ENCODE results near the gene SMO. TPM values are rescaled to one million over a fixed set of nuclear protein-coding genes. Genes with fewer than 3 reads are reported as not detected.

SMO gene
- polyA plus RNA-seq, 1 donor from 2014 or later, result 0.36 TPM

DNA sequence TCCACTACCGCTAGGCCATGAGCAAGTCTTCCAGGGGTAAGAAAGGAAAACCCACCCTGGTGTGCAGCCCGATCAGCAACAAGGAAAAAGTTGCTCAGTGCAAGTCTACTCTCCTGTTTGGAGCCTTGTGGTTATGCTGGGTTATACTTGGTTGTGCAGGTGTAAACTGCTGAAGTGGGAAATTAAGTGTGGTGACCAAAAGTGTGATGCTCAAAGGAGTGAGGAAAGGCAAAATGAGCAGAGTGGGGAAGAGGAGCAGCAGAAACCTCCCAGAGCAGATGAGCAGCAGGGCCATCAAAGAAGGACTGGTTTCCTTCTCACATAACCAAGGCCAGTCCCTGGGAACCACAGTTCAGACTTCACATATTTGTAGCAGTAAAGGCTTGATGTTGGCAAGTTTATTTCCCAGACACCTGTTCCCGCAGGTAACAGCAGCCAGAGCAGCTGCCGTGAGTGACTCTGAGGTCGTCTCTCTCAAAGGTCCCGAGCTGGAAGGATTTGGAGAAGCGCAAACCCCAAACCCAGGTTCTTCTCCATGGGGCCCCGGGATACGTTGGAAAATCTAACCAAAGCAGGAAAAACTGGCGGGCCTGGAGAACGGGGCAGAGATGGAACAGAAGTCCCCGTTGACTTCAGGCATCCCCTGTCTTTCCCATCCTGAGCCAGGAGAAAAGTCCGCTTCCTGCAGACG, 607 bp upstream of the SMO start:
- Mint-ChIP-seq H3K36me3 (no peaks in the 10 kb centered on the region), H3K27me3 (peaks cover 17% of the 10 kb centered on the region), H3K27ac (no peak overlapping the region), H3K4me3 (peak overlapping the region; percentile 36 to 91 (median 62)), H3K4me1 (peaks cover 0 to 18% (median 7%) of the 10 kb centered on the region in 3 donors), H3K9me3 (no peaks in the 10 kb centered on the region)

DNA sequence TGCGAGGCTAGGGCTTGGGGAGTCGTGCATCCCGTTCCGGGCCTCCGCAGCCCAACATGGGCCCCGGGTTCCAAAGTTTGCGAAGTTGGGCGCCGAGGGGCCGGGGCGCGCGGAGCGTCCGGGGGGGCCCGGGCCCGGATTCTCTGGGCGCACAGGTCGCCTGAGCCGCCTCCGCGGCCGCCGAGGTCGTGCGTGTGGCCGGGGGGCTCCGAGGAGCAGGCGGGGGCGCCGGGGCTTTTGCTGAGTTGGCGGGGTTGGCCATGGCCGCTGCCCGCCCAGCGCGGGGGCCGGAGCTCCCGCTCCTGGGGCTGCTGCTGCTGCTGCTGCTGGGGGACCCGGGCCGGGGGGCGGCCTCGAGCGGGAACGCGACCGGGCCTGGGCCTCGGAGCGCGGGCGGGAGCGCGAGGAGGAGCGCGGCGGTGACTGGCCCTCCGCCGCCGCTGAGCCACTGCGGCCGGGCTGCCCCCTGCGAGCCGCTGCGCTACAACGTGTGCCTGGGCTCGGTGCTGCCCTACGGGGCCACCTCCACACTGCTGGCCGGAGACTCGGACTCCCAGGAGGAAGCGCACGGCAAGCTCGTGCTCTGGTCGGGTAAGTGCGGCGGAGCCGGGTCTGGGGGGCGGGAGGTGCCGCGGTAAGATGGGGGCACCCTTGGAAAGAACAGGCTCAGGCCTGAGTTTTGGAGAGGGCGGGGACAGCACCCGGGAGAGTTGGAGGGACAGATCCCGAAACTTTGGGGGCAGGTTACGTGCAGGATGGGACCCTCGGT, 643 bp downstream of the SMO start:
- Mint-ChIP-seq H3K27me3 (peaks cover 17% of the 10 kb centered on the region), H3K36me3 (no peaks in the 10 kb centered on the region), H3K4me1 (peaks cover 0 to 18% (median 7%) of the 10 kb centered on the region in 3 donors), H3K9me3 (no peaks in the 10 kb centered on the region), H3K4me3 (peak overlapping the region; percentile 62 to 91 (median 79)), H3K27ac (peak overlapping the region in 1 of 3 donors; percentile 33)

DNA sequence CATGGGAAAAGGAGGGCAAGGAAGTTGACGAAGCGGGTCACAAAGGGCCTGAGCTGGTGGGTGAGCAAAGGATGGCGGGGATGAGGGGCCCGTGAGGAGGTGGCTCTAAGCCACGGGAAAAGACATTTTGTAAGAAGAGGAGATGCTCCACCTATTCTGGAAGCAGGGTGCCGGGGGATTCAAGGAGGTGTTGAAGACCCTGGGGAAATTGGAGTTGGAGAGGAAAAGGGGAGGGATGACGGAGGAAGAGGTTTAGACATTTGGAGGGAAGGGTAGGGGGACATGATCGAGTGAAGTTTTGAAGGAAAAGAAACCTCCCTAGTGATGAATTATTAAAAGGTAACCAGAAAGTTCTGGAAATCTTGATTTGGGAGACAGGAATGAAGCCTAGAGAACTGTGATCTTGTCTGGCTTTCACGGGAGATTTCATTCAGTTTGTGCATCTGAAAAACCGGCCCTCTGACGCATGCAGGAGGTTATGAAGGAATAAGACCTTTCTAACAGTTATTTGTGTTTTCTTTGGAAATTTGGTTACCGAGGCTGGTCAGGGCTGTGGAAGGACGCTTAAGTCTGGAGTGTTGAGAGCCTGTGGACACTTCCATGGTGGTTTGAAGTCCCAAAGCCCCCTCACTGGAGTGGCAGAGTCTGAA, 1.4 kb downstream of the SMO start:
- H3K27me3 Mint-ChIP-seq, result peaks cover 17% of the 10 kb centered on the region
- H3K9me3 Mint-ChIP-seq, result no peaks in the 10 kb centered on the region
- no peaks in the 10 kb centered on the region for H3K36me3 Mint-ChIP-seq
- peak overlapping the region; percentile 62 to 86 (median 71) for H3K4me3 Mint-ChIP-seq
- peak overlapping the region in 1 of 3 donors; percentile 33 for H3K27ac Mint-ChIP-seq
- H3K4me1 Mint-ChIP-seq, result peaks cover 0 to 18% (median 7%) of the 10 kb centered on the region in 3 donors

DNA sequence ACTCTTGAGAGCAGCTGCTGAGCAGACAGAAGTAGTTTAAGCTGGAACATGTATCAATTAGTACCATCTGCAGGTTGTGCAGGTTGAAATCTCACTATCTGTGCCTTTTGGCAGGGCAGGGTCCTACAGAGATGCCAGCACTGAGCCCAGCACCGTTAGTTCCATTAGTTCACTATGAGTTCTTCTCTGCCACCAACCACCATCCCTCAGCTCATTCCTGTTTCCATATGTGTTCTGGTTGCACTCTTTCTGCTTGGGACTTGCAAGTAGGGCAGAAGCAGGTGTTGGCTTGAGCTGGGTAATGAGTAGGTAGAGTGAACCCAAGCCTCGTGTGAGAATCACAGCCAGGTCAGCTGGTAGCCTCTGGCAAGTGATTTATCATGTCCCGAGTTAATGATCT, 2.8 kb downstream of the SMO start:
- Mint-ChIP-seq H3K27ac (no peak overlapping the region), H3K36me3 (no peaks in the 10 kb centered on the region), H3K27me3 (peaks cover 17% of the 10 kb centered on the region), H3K4me3 (peak overlapping the region in 1 of 4 donors; percentile 16), H3K9me3 (no peaks in the 10 kb centered on the region), H3K4me1 (peaks cover 0 to 17% (median 6%) of the 10 kb centered on the region in 3 donors)

DNA sequence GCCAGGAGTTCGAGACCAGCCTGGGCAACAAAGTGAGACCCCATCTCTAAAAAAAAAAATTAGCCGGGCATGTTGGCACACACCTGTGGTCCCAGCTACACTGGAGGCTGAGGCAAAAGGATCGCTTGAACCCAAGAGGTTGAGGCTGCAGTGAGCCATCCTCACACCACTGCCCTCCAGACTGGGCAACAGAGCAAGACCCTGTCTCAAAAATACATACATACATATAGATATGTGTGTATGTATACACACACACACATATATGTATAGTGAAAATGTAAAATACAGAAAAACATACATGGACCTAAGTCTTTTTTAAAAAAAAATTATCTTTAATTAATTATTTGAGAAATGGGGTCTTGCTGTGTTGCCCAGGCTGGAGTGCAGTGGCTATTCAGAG, 5.5 kb downstream of the SMO start:
- Mint-ChIP-seq H3K27me3 (peaks cover 16% of the 10 kb centered on the region), H3K4me3 (no peak overlapping the region), H3K36me3 (no peaks in the 10 kb centered on the region), H3K4me1 (peaks cover 0 to 7% (median 0%) of the 10 kb centered on the region in 3 donors), H3K9me3 (no peaks in the 10 kb centered on the region), H3K27ac (no peak overlapping the region)

DNA sequence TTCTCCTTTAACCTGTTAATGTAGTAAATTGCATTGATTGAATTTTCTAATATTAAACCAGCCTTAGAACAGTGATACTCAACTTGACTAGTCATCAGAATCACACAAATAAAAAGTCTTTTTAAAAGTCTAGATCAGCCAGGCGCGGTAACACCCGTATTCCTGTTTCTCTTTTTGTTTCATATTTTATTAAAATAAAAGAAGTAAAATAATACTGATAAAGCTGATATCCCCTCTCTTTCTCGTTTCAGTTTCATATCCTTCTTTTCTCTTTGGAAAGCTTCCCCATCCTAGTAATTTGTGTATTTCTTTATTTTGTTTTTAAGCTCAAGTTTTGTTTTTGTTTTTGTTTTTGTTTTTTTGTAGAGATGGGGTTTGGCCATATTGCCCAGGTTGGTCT, 9.3 kb downstream of the SMO start:
- Mint-ChIP-seq H3K4me3 (no peak overlapping the region), H3K27ac (no peak overlapping the region), H3K4me1 (peaks cover 0 to 1% (median 0%) of the 10 kb centered on the region in 3 donors), H3K27me3 (no peaks in the 10 kb centered on the region), H3K9me3 (no peaks in the 10 kb centered on the region), H3K36me3 (no peaks in the 10 kb centered on the region)

DNA sequence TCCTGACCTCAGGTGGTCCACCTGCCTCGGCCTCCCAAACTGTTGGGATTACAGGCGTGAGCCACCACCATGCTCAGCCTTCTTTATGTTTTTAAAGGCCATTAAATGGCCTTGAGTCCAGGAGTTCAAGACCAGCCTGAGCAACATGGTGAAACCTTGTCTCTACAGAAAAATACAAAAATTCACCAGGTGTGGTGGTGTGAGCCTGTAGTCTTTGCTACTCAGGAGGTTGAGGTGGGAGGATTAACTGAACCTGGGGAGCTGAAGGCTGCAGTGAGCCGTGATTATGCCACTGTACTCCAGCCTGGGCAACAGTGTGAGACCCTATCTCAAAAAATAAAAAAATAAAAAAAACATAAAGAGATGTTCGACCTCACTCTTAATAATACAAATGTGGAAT, 11.0 kb downstream of the SMO start:
- H3K27me3 Mint-ChIP-seq, result no peaks in the 10 kb centered on the region
- no peak overlapping the region for H3K27ac Mint-ChIP-seq
- no peaks in the 10 kb centered on the region for H3K36me3 Mint-ChIP-seq
- no peak overlapping the region for H3K4me3 Mint-ChIP-seq
- peaks cover 0 to 1% (median 0%) of the 10 kb centered on the region in 3 donors for H3K4me1 Mint-ChIP-seq
- no peaks in the 10 kb centered on the region for H3K9me3 Mint-ChIP-seq

DNA sequence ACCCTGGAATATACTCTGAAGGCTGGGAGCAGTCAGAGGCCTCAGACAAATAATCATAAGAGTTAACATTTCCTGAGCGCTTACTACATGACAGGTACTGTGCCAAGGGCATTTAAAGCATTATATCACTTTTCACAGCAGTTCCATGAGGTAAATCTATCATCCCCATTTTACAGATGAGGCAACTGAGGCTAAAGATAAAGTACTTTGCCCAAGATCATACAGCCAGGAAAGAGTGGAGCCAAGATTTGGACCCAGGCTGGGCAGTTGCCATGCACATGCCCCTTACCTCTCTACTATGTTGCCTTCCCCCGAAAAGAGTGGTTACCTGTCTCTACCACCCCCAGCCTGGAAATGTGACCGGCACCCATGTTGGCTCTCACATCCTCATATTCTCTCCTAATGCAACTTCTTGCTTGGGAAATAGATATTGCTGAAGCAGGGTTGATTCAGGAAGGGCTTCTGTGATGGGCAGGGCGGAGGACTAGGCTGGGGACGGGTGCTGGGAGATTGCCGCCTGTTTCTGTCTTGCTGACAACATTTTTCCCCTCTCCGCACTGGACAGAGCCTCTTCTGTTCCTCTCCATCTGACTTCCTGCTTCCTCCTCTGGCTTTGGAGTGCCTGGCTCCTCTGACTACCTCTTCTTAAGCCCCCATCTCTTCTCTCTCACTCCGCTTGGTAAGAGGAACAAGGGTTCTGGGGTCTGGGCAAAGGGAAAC, 13.8 kb downstream of the SMO start:
- no peak overlapping the region for H3K27ac Mint-ChIP-seq
- H3K36me3 Mint-ChIP-seq, result no peaks in the 10 kb centered on the region
- peaks cover 3% of the 10 kb centered on the region for H3K27me3 Mint-ChIP-seq
- H3K4me3 Mint-ChIP-seq, result no peak overlapping the region
- no peaks in the 10 kb centered on the region for H3K9me3 Mint-ChIP-seq
- peaks cover 3 to 5% (median 4%) of the 10 kb centered on the region in 3 donors for H3K4me1 Mint-ChIP-seq

DNA sequence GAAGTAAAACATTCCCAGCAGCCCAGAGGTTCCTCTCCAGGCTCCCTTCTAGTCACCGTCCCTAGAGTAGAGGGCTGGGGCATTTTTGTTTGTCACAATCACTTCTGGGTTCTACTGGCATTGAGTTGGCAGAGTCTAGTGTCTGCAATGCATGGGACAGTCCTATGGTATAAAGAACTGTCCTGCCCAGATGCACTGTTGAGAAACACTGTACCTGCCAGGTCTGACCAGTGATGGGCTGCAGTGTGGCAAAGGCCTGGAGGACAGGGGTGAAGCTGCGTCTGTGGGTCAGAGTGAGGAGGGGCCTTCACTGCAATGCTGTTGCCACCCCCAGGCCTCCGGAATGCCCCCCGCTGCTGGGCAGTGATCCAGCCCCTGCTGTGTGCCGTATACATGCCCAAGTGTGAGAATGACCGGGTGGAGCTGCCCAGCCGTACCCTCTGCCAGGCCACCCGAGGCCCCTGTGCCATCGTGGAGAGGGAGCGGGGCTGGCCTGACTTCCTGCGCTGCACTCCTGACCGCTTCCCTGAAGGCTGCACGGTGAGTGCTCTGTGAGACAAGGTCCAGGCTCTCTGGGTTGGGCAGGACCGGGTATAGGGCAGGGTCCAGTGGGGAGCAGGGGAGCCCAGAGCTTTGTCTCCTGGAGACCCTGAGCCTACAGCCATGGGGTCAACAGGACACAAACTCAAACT, 14.8 kb downstream of the SMO start:
- H3K4me3 Mint-ChIP-seq, result no peak overlapping the region
- peaks cover 3% of the 10 kb centered on the region for H3K27me3 Mint-ChIP-seq
- no peak overlapping the region for H3K27ac Mint-ChIP-seq
- H3K4me1 Mint-ChIP-seq, result peaks cover 3 to 4% (median 4%) of the 10 kb centered on the region in 3 donors
- no peaks in the 10 kb centered on the region for H3K36me3 Mint-ChIP-seq
- H3K9me3 Mint-ChIP-seq, result no peaks in the 10 kb centered on the region

DNA sequence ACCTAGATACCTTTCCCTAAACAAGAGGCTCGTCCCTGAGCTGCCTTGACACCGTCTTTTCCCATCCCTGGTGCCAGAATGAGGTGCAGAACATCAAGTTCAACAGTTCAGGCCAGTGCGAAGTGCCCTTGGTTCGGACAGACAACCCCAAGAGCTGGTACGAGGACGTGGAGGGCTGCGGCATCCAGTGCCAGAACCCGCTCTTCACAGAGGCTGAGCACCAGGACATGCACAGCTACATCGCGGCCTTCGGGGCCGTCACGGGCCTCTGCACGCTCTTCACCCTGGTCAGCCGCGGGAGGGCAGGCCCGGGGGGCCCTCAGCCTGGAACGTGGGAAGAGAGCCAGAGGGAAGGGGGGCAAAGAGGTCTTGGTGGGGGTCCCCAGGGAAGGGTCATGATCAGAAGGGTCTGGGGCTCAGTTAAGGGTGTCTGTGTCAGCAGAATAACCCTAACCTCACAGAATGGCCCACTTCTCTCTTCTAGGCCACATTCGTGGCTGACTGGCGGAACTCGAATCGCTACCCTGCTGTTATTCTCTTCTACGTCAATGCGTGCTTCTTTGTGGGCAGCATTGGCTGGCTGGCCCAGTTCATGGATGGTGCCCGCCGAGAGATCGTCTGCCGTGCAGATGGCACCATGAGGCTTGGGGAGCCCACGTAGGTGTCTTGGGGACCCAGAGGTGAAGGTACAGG, 16.8 kb downstream of the SMO start:
- peaks cover 4% of the 10 kb centered on the region in 3 donors for H3K4me1 Mint-ChIP-seq
- H3K27ac Mint-ChIP-seq, result peak overlapping the region in 2 of 3 donors; percentile 40 to 65
- peak overlapping the region in 3 of 4 donors; percentile 8 to 67 (median 56) for H3K4me3 Mint-ChIP-seq
- no peaks in the 10 kb centered on the region for H3K9me3 Mint-ChIP-seq
- peaks cover 3% of the 10 kb centered on the region for H3K27me3 Mint-ChIP-seq
- H3K36me3 Mint-ChIP-seq, result no peaks in the 10 kb centered on the region

DNA sequence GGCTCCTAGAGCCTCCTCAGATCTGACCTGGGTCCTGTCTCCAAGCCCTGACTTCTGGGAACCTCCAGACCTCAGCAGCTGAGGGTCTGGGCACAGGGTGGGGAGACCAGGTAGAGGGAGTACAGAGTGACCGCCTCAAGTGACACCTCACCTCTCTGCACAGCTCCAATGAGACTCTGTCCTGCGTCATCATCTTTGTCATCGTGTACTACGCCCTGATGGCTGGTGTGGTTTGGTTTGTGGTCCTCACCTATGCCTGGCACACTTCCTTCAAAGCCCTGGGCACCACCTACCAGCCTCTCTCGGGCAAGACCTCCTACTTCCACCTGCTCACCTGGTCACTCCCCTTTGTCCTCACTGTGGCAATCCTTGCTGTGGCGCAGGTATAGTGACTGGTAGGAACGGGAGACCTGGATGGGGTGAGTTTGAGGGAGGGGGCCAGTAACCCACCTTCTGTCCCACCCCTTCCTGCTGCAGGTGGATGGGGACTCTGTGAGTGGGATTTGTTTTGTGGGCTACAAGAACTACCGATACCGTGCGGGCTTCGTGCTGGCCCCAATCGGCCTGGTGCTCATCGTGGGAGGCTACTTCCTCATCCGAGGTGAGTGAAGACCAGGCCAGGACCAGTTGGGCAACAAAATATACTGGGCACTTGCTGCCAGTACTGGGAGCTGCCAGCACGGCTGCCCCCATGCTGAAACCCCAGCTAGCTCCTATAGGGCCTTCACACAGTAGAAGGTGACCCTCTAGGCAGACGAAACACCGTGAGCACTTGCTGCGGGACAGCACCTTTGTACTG, 17.8 kb downstream of the SMO start:
- Mint-ChIP-seq H3K27me3 (peaks cover 3% of the 10 kb centered on the region), H3K9me3 (no peaks in the 10 kb centered on the region), H3K36me3 (no peaks in the 10 kb centered on the region), H3K4me3 (peak overlapping the region in 1 of 4 donors; percentile 27), H3K27ac (peak overlapping the region in 2 of 3 donors; percentile 40 to 65), H3K4me1 (peaks cover 4 to 7% (median 4%) of the 10 kb centered on the region in 3 donors)

DNA sequence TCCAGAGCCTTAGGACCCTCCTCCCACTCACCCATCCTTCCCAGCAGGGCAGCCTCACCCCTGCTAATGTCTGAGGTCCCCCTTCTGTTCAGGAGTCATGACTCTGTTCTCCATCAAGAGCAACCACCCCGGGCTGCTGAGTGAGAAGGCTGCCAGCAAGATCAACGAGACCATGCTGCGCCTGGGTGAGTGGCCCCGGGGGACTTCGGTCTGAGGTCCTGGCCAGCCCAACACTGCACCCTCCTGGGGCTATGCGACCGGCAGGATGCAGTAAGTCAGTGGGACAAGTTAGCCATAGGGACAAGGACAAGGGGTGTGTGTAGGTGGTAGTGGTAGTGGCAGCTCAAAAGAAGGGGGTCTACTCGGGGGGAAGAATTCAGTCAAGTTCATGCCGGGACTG, 20.2 kb downstream of the SMO start:
- peaks cover 4 to 7% (median 4%) of the 10 kb centered on the region in 3 donors for H3K4me1 Mint-ChIP-seq
- no peak overlapping the region for H3K4me3 Mint-ChIP-seq
- no peaks in the 10 kb centered on the region for H3K9me3 Mint-ChIP-seq
- H3K36me3 Mint-ChIP-seq, result no peaks in the 10 kb centered on the region
- peaks cover 3% of the 10 kb centered on the region for H3K27me3 Mint-ChIP-seq
- H3K27ac Mint-ChIP-seq, result no peak overlapping the region

Measured in IgD-negative memory B cell (primary cell).